Measurements from ENCODE around the gene SERTAD1. TPM values are rescaled to one million over a fixed set of nuclear protein-coding genes. Genes with fewer than 3 reads are reported as not detected.

The SERTAD1 gene
- total and polyA plus RNA-seq, 11 donors = 7.6 to 40.2 (median 11.5) TPM

- no peaks in the 10 kb centered on the region for H3K27me3 ChIP-seq
- WGBS, 4 donors = 93 to 97% (median 95%) methylated on average over 4 to 5 of the region's 5 CpGs
- intact Hi-C loops (cut with DNase I) = no loop called here
- no peaks in the 10 kb centered on the region for H3K9me3 ChIP-seq
- no peak overlapping the region for H3K27ac ChIP-seq
- H3K4me1 ChIP-seq = peaks cover 0 to under 1% (median 0%) of the 10 kb centered on the region in 12 donors
- DNase-seq (no peak), ATAC-seq (peak in 1 of 4 donors; percentile 33)
- H3K36me3 ChIP-seq = peaks cover 0 to 98% (median 89%) of the 10 kb centered on the region in 9 donors
- no peak for TF ChIP-seq POLR2A (IDR thresholded peaks at IDR 0.05)
- TF ChIP-seq CTCF (IDR thresholded peaks at IDR 0.05) = no peak
- no peak overlapping the region for H3K4me3 ChIP-seq
Observed at GRCh38 chr19:40371802-40372122, 54.0 kb downstream of the SERTAD1 start.

Other genes with a start within 250 kb of the SERTAD1 start
- gene MAP3K10, start 234.6 kb downstream of the SERTAD1 start, total RNA-seq = 10 to 100 TPM; 13.7 to 30.7 (median 15.6) TPM
- 10 to 100 TPM; 16.4 to 32.8 TPM for gene MAP3K10, start 234.6 kb downstream of the SERTAD1 start, polyA plus RNA-seq
- gene TTC9B, start 207.6 kb downstream of the SERTAD1 start, total RNA-seq = not detected
- not detected for gene TTC9B, start 207.6 kb downstream of the SERTAD1 start, polyA plus RNA-seq
- under 1 TPM in 2 of 9 donors, not detected in 7; 0.21 to 0.75 TPM for gene CCNP, start 199.3 kb downstream of the SERTAD1 start, total RNA-seq
- not detected for gene CCNP, start 199.3 kb downstream of the SERTAD1 start, polyA plus RNA-seq
- 100 to 1,000 TPM in 7 of 9 donors, 10 to 100 TPM in 2; 81.8 to 132 (median 113) TPM for gene AKT2, start 140.6 kb downstream of the SERTAD1 start, total RNA-seq
- gene AKT2, start 140.6 kb downstream of the SERTAD1 start, polyA plus RNA-seq = 10 to 100 TPM; 71.0 to 91.0 TPM
- 100 to 1,000 TPM in 8 of 9 donors, 10 to 100 TPM in 1; 99.1 to 230 (median 148) TPM for gene C19orf47, start 77.6 kb downstream of the SERTAD1 start, total RNA-seq
- 100 to 1,000 TPM; 226 to 314 TPM for gene C19orf47, start 77.6 kb downstream of the SERTAD1 start, polyA plus RNA-seq
- 100 to 1,000 TPM; 138 to 375 (median 183) TPM for gene PLD3, start 77.3 kb downstream of the SERTAD1 start, total RNA-seq
- 100 to 1,000 TPM; 109 to 146 TPM for gene PLD3, start 77.3 kb downstream of the SERTAD1 start, polyA plus RNA-seq
- under 1 TPM in 3 of 9 donors, not detected in 6; 0.07 to 0.14 (median 0.12) TPM for gene HIPK4, start 35.8 kb downstream of the SERTAD1 start, total RNA-seq
- gene HIPK4, start 35.8 kb downstream of the SERTAD1 start, polyA plus RNA-seq = under 1 TPM; 0.08 to 0.12 TPM
- gene PRX, start 12.6 kb downstream of the SERTAD1 start, total RNA-seq = 1 to 10 TPM; 2.5 to 4.6 (median 3.1) TPM
- 1 to 10 TPM; 2.9 to 4.3 TPM for gene PRX, start 12.6 kb downstream of the SERTAD1 start, polyA plus RNA-seq
- gene SERTAD3, start 18.3 kb upstream of the SERTAD1 start, total RNA-seq = 10 to 100 TPM; 17.6 to 38.7 (median 26.0) TPM
- gene SERTAD3, start 18.3 kb upstream of the SERTAD1 start, polyA plus RNA-seq = 10 to 100 TPM; 23.2 to 36.9 TPM
- gene BLVRB, start 39.8 kb upstream of the SERTAD1 start, total RNA-seq = 100 to 1,000 TPM in 5 of 9 donors, 10 to 100 TPM in 4; 76.3 to 330 (median 100) TPM
- gene BLVRB, start 39.8 kb upstream of the SERTAD1 start, polyA plus RNA-seq = 100 to 1,000 TPM; 115 to 164 TPM
- 1 to 10 TPM; 1.9 to 8.7 (median 4.2) TPM for gene SPTBN4, start 41.0 kb upstream of the SERTAD1 start, total RNA-seq
- gene SPTBN4, start 41.0 kb upstream of the SERTAD1 start, polyA plus RNA-seq = 1 to 10 TPM; 2.3 to 5.4 TPM
- 10 to 100 TPM; 16.4 to 52.8 (median 18.4) TPM for gene SHKBP1, start 150.9 kb upstream of the SERTAD1 start, total RNA-seq
- 10 to 100 TPM; 23.2 to 37.0 TPM for gene SHKBP1, start 150.9 kb upstream of the SERTAD1 start, polyA plus RNA-seq
- 100 to 1,000 TPM; 101 to 319 (median 212) TPM for gene LTBP4, start 175.4 kb upstream of the SERTAD1 start, total RNA-seq
- 100 to 1,000 TPM in 1 of 2 donors, 10 to 100 TPM in 1; 95.0 to 121 TPM for gene LTBP4, start 175.4 kb upstream of the SERTAD1 start, polyA plus RNA-seq

All from heart left ventricle (tissue), 16 donors.